ENCODE data around the gene WDR3. TPM values are rescaled to one million over a fixed set of nuclear protein-coding genes. Genes with fewer than 3 reads are reported as not detected.
"Not testable (repeated sequence)": the region's sequence is repeated elsewhere in the genome, so short reads cannot be mapped to it uniquely, and the experiment has no call there.

The WDR3 gene
- total and polyA plus RNA-seq, 2 donors (not counting 3 experiments of a cell fraction or from before 2014, with no cell fraction given) = 12.4 to 27.7 TPM

- intact Hi-C loops (cut with micrococcal nuclease) = no loop called here
- no peak overlapping the region for H3K4me2 ChIP-seq (ENCODE audit: insufficient read depth, low read length)
- DNase-seq (ENCODE audit: low read depth, low spot score) = no peak
- H3K36me3 ChIP-seq (ENCODE audit: control insufficient read depth in 2 of 2, extremely low read depth in 1 of 2, insufficient read depth in 2 of 2, low read length in 2 of 2) = peaks cover 0 to 2% of the 10 kb centered on the region in 2 experiments
- no peaks in the 10 kb centered on the region for H4K20me1 ChIP-seq (replicated peaks; ENCODE audit: control insufficient read depth, extremely low read depth, insufficient read depth, low read length)
- H3K4me1 ChIP-seq (ENCODE audit: control insufficient read depth, extremely low read depth, insufficient read depth, low read length) = no peaks in the 10 kb centered on the region
- no peak overlapping the region for H3K27ac ChIP-seq (ENCODE audit: insufficient read depth, low read depth, low read length)
- POLR2A ChIA-PET = no interaction called here
- BruUV-seq (replicated peaks) = no TSS peak
- CTCF ChIA-PET = no interaction called here
- H3K9me3 ChIP-seq (replicated peaks; ENCODE audit: control insufficient read depth, insufficient read depth, low read length) = no peaks in the 10 kb centered on the region
- H3K9ac ChIP-seq (replicated peaks; ENCODE audit: extremely low read depth, insufficient read depth, low read length) = no peak overlapping the region
- FAIRE-seq = no peak
- H2AFZ ChIP-seq (ENCODE audit: low read depth, low read length) = no peak overlapping the region
- dilution Hi-C loops (cut with MboI; ENCODE audit: extremely low pct_ligation_motif_present, low sequenced_read_pairs) = no loop called here
- no peaks in the 10 kb centered on the region for H3K27me3 ChIP-seq (ENCODE audit: control insufficient read depth in 2 of 2, insufficient read depth in 2 of 2, low read length in 2 of 2)
- peaks cover 12% of the 10 kb centered on the region for H3K79me2 ChIP-seq (ENCODE audit: control insufficient read depth, insufficient read depth, low read length)
- TF ChIP-seq MYC (IDR thresholded peaks at IDR 0.05; ENCODE audit: low read depth, low read length) = no peak
- TF ChIP-seq EZH2 (IDR thresholded peaks at IDR 0.05; ENCODE audit: borderline replicate concordance, low read depth, low read length, severe bottlenecking) = no peak
- no peak for TF ChIP-seq POLR2AphosphoS5 (IDR thresholded peaks at IDR 0.05; ENCODE audit: insufficient read depth, low read depth, low read length)
- no peak for TF ChIP-seq POLR2A (IDR thresholded peaks at IDR 0.05; ENCODE audit: low read depth, low read length)
- no peak for TF ChIP-seq FOS (IDR thresholded peaks at IDR 0.05; ENCODE audit: borderline replicate concordance, insufficient read depth, low read length)
- TF ChIP-seq CTCF (IDR thresholded peaks at IDR 0.05; ENCODE audit: extremely low read depth in 1 of 2, insufficient read depth in 1 of 2, low read depth in 1 of 2, low read length in 2 of 2) = no peak
- no peak for TF ChIP-seq JUN (IDR thresholded peaks at IDR 0.05; ENCODE audit: borderline replicate concordance, insufficient read depth, insufficient read length, low read depth)
- TF ChIP-seq MAX (IDR thresholded peaks at IDR 0.05; ENCODE audit: insufficient read depth, insufficient read length) = no peak
- no peak for TF ChIP-seq GATA2 (IDR thresholded peaks at IDR 0.05; ENCODE audit: insufficient read depth, insufficient read length, low read depth, low read length)
- no peaks in the 10 kb centered on the region for H3K9me1 ChIP-seq (replicated peaks; ENCODE audit: control insufficient read depth, extremely low read depth, insufficient read depth, low read length)
- H3K4me3 ChIP-seq (replicated peaks in 1 of 3; ENCODE audit: insufficient read depth in 1 of 3, low read depth in 1 of 3, low read length in 3 of 3) = no peak overlapping the region
These were observed 7.5 kb upstream of the WDR3 start for GRCh38 chr1:117921991-117922390.

- H3K27ac ChIP-seq (ENCODE audit: insufficient read depth, low read depth, low read length); H3K9me3 ChIP-seq (replicated peaks; ENCODE audit: control insufficient read depth, insufficient read depth, low read length); H4K20me1 ChIP-seq (replicated peaks; ENCODE audit: control insufficient read depth, extremely low read depth, insufficient read depth, low read length); H3K9ac ChIP-seq (replicated peaks; ENCODE audit: extremely low read depth, insufficient read depth, low read length); H3K4me1 ChIP-seq (ENCODE audit: control insufficient read depth, extremely low read depth, insufficient read depth, low read length); H3K36me3 ChIP-seq (ENCODE audit: control insufficient read depth in 2 of 2, extremely low read depth in 1 of 2, insufficient read depth in 2 of 2, low read length in 2 of 2); FAIRE-seq; H3K27me3 ChIP-seq (ENCODE audit: control insufficient read depth in 2 of 2, insufficient read depth in 2 of 2, low read length in 2 of 2); BruUV-seq (replicated peaks); H3K4me3 ChIP-seq (replicated peaks in 1 of 3; ENCODE audit: insufficient read depth in 1 of 3, low read depth in 1 of 3, low read length in 3 of 3); intact Hi-C loops (cut with micrococcal nuclease); POLR2A ChIA-PET; H3K9me1 ChIP-seq (replicated peaks; ENCODE audit: control insufficient read depth, extremely low read depth, insufficient read depth, low read length); H3K4me2 ChIP-seq (ENCODE audit: insufficient read depth, low read length); CTCF ChIA-PET; H2AFZ ChIP-seq (ENCODE audit: low read depth, low read length); dilution Hi-C loops (cut with MboI; ENCODE audit: extremely low pct_ligation_motif_present, low sequenced_read_pairs); DNase-seq (ENCODE audit: low read depth, low spot score): not testable (repeated sequence)
- H3K79me2 ChIP-seq (ENCODE audit: control insufficient read depth, insufficient read depth, low read length) = peaks cover 16% of the 10 kb centered on the region
These were observed 6.8 kb upstream of the WDR3 start for GRCh38 chr1:117922717-117923116.

Measured in endothelial cell of umbilical vein (primary cell).